Glomerular visceral epithelial cell (primary cell): ENCODE data around the gene GPR39.
"Not testable (repeated sequence)": the region's sequence is repeated elsewhere in the genome, so short reads cannot be mapped to it uniquely, and the experiment has no call there.

Source experiments
- DNase-seq: peaks from one replicate; pipeline ENCODE4 v3.0.0-alpha.2; 2016; ENCODE audit errors: extremely low spot score

GPR39 gene

DNA sequence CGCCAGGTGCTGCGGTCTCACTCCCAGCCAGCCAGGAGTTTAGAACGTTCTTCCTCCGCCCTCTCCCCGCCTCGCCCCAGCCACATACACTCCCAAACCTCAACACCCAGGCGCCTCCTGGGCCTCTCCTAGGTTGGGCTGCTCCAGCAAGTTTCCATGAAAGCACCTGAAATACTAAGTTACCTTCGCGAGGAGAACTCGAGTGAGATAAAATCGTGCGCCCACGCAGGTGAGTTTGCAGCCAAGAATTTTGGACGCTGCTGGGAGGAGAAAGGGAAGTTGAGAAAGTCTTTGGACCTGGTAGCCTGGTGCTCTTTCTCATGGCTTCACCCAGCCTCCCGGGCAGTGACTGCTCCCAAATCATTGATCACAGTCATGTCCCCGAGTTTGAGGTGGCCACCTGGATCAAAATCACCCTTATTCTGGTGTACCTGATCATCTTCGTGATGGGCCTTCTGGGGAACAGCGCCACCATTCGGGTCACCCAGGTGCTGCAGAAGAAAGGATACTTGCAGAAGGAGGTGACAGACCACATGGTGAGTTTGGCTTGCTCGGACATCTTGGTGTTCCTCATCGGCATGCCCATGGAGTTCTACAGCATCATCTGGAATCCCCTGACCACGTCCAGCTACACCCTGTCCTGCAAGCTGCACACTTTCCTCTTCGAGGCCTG is at the start of gene GPR39:
Gene GPR39, plus strand, starts transcription at position 83 of the 673 bp plus-strand sequence.
- DNase-seq = no peak

DNA sequence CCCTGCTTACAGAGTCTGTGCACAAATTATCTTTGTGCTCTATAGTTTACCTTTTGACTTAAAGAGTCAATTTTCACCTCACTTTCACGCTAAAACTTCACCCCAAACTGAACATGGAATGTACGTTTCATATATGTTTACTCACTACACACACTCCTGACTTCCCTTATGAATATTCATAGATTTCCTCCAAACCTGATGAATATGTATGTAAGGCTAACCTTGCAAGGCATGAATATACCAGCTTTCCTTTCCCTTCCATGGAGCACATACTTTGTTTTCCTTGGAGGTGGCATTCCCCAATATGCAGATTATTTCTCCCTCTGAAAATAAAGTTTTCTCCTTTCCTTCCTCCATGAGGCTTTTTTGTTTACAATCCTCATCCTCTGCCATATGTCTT is 48.4 kb upstream of the GPR39 start:
- DNase-seq = no peak

DNA sequence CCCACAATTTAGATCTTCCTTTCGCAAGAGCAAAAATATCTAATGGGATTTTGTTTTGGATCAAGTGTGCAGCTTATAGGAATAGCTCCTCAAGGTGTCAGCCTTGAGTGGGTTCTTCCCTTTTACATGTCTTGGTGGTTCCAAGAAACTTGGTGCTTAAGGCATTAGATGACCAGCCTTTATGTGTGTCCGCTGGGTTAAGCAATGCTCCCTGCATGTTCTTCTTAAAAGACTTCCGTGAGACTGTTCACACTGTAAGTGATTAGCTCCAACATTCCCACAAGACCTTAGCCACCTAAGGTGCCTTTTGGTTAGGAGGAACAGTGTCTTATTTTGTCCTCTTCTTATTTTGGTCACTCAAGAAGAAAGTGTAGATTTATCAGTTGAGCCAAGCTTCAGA is 44.3 kb upstream of the GPR39 start:
- DNase-seq = no peak

DNA sequence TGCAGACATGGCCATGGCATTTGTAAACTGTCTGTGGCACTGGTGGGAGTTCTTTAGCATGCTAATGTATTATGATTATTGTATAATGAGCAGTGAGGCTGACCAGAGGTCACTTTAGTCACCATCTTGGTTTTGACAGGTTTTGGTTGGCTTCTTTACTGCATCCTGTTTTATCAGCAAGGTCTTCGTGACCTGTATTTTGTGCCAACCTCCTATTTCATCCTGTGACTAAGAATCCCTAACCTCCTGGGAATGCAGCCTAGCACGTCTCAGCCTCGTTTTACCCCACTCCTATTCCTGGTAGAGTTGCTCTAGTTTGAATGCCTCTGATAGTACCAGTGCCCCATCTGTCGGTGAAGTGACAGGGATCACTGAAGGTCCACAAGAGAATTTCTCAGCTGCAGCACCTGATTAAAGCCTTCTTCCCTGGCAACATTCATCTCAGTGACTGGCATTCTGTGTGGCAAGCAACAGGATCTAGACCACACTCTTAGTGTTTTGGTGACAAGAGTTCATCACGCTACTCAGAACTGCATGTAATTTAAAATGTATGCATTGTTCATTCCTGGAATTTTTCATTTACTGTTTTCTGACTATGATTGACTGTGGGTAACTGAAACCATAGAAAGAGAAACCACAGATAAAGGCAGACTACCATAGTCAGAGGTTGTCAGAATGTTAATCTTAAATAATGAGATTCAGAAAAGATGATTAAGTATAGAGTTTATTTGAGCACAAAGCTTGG is 43.0 kb upstream of the GPR39 start:
- no peak for DNase-seq

DNA sequence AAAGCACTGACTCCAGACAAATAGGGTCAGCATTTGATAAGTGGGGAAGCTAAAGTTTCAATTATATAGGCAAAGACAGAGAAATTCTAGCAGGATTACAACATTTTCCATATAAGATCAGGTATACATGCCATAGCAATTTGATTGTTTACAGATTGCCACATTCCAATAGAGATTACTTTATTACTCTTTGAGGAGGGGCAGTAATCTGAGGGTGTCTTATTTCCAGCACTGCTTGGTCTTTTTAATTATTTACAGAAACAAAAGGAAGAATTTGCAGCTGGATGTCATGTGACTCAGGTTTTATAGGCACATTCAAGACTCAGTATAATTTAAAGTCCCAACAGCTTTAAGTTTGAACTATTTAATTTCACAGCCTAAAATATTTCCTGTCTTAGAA is 42.5 kb upstream of the GPR39 start:
- no peak for DNase-seq

DNA sequence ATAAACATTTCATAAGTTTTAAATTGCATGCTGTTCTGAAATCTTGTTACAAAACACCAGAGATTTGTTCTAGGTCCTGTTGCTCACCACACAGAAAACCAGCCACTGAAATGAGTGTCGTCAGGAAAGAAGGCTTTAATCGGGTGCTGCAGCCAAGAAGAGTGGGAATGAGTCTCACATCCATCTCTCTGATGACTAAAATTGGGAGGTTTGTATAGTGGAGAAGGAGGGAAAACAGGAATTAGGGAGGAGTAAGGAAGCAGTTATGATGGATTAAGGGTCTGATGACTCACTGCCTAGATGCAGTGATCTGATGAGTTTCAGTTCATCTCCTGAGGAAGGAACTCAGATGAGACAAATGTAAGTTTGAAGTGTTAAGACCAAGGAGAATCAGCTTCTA is 42.1 kb upstream of the GPR39 start:
- DNase-seq = no peak

DNA sequence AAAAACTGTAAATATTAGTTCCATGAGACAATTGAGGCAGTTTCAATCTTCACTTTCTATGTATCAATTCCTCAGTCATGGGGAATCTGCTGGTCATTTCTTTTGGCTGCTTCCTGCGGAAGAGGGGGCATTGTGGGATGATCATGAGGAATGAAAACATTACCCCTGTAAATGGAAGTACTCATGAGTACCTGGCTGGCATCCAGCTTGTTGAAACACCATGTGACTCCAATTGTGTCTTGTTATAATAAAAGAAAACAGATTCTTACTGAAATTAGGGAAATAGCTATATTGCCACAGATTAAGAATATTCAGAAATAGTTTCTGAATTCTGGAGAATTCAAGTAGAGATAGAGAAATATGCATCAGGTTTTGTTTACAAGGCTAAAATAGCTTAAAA is 41.6 kb upstream of the GPR39 start:
- DNase-seq = no peak

DNA sequence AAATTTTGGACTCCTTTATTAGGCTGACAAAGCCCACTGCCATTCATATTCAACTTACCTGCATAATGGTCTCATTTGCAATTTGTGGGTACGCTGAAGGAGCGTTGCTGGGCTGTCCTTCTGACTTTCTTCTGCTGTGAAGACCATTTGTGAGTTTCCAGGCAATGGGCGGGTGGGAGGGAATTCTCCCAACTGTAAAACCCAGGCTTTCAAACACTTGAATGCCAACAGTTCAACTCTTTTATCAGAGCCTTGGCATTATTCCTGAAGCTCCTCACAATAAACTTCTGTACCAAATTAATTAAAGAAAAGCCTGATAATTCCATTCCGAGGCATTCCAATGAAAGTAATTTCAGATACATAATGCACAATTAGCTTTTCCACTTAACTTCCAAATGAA is 35.2 kb upstream of the GPR39 start:
- DNase-seq = no peak

DNA sequence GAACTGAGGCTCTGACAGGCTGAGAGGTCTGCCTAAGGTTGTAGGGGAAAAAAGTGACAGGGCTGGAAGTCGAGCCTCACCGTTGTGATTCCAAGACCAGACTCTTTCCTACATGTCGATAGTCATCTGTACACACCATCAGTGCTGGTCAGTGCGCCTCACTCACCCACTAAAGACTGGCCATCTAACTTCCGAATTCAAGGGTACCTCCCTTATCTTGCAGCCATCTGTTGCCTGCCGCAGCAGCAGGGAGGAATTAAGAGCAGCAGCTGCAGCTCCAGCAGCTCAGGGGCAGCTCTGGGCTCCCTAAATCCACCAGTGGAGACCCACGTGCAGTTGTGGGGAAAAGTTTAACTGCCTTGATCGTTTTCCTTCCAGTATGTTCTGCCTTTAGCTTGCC is 32.6 kb upstream of the GPR39 start:
- no peak for DNase-seq

DNA sequence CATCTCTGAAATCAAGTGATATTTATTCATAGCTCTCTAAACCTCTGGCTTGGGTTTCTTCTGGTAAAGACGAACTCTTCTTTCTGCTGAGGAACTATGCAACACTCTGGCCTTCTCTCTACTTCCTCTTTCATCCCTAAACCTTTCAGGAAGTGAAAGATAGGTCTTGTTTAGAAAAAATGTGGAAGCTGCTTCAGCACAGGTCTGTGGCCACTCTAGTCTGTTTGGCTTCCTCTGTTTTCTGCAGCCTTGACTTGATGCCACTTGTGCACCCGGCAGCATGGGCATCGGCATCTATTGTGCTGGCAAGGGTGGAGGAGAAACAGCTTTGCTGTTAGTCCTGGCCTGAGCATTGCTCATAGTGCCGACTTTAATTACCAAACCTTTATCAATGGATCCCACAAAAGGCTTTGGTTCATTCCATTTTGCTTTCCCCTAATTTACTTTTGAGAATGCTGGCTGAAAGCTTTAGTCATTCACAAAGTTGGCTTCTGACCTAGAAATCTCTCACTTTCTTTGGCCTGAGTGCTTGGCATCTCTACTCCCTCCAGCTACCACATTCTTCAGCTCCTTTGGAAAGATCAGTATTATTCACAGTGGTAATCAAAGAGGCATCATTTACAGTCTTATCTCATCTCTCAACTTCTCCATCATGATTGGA is 32.0 kb upstream of the GPR39 start:
- DNase-seq = no peak

DNA sequence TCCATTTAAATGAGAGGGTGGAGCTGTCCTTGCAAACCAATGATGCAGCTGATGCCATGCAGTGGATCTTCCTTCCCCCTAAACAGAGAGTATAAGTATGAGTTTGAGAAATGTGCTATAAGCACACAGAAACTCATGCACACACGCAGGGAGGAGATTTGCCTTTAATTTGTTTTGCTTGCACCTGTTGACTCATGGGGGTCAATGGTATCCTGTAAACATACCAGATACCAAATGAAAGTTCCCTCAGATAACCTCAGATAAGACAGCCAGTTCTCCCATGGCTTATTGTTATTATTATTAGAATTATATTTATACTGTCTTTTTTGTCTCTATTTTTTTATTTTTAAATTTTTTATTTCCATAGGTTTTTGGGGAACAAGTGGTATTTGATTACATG is 29.5 kb upstream of the GPR39 start:
- DNase-seq = no peak

DNA sequence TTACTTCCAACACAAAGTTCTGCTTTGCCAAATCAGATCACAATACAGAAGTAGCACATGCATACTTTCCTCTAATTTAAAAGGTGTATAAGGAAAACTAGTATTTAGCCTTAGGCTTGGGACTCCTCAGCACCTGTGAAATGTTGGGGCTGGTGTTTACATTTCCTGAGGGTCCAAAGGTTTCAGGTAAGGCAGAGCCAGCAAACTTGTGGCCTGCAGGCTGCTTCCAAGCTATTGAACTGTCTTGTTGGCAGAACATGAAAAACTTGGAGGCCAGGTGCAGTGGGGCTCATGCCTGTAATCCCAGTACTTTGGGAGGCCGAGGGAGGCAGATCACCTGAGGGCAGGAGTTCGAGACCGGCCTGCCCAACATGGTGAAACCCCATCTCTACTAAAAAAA is 26.5 kb upstream of the GPR39 start:
- no peak for DNase-seq

DNA sequence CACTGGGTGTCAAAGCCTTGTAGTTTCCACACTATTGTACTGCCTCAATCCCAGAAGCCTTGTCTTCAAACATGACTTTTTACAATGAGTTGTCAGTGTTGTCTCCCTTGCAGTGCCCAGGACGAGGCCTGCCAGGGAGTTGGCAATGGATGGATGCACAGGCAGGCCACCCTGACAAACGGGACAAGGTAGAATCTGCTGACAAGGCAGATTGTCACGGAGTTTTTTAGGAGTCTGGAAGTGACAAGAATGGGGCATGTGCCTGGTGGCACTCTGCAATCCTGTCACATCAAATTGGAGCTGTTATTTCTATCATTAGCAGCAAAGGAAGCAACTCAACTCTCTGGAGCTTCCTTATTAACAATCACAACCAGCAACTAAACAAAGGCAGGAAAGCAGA is 25.2 kb upstream of the GPR39 start:
- DNase-seq = no peak

DNA sequence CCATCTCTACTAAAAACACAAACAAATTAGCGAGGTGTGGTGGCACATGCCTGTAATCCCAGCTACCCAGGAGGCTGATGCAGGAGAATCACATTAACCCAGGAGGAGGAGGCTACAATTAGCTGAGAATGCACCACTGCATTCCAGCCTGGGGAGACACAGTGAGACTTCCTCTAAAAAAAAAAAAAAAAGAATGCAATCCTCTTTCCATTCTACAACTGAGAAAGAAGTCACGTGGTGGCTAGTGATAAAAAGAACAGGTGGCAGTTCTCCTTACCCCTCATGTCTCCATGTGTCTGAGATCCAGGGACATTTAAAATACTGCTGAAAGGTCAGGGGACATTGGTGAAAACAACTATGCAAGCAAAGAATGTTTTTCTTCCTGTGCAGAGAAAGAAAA is 24.4 kb upstream of the GPR39 start:
- no peak for DNase-seq

DNA sequence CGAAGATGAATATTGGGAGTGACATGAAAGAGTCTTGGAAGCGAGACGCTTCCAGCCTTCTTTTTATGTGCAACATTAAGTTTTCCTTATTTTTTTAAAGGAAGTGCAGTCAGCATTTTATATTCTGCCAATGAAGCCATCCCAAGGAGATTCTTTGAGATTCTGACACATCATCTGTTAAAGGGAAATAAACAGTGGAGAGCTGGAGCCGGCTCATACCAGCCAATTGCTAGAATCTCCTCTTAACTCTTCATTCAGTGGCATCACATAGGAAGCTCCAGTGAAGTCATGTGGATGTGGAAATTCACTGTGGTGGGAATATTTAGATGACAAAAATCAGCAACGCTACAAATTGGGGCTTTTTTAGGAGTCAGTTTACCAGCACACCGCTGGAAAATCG is 23.7 kb upstream of the GPR39 start:
- DNase-seq = no peak

DNA sequence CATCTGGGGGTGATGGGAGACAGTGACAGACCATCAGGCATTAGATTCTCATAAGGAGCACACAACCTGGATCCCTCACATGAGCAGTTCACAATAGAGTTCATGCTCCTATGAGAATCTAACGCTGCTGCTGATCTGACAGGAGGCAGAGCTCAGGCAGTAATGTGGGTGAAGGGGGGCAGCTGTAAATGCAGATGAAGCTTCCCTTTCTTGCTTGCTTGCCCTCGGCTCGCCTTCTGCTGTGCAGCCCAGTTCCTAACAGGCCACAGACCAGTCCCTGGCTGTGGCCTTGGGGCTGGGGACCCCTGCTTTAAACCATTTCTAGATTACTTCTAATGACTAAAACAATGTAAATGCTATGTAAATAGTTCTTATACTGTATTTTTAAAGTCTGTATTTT is 19.6 kb upstream of the GPR39 start:
- not testable (repeated sequence) for DNase-seq

DNA sequence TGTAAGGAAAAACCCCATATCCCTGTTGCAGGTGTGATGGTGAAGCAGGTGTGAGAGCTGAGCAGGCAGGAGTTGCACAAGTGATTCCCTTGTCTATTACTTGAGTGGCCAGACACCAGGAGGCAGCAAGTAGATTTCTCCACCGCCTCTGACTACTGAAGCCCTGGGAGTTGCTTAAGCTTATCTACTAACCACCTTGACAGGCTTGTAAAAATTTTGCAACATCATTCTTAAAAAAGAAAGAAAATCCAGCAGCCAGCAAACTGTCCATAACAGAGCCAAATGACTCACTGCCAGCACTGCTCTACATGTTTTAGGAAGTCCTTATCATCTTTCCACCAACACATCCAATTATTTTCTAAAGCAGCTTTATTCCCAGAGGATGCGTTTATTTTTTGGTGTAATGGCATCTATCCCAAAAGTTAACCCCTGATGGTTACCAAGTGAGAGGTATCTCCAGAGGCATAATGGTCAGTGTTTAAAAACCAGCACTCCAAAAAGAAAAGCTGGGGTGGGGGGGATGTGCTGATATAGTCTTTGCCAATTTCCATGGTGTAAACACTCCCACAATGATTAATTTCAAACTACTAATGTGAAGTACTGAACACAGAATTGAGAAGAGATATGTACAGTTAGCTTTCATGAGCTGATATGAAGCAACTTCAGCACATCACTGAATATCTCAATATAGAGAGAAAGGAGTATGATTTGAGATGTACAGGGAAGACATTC is 16.3 kb upstream of the GPR39 start:
- no peak for DNase-seq

DNA sequence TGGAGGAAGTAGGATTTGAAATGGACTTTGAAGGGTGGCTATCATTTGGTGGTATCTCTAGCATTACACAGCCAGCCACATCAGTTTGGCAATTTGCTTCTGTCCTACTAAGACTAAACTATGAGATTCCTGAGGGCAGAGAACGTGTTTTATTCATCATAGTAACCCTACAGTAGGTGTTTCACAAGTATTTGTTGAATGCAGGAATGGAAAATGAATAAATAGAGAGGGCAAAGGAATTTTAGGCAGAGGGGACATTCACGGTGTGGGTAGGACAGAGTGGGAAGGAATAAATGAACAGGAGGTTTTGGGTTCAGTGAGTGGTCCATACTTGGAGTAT is 15.7 kb upstream of the GPR39 start:
- DNase-seq = no peak

DNA sequence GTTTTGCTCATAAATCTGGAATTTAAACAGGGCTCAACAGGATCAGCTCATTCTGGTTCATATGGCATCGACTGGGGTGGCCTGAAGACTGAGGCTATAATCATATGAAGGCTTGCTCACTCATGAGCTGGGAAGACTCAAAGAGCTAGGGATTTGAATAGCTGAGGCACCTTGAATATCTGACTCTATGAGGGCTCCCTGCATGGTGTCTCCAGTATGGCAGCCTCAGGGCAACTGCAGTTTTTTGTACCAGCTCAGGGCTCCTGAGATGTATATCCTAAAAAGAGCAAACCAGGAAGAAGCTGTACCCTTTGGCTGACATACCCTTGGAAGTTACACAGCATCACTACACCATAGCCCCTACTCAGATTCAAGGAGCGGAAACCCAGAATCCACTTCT is 15.3 kb upstream of the GPR39 start:
- no peak for DNase-seq

DNA sequence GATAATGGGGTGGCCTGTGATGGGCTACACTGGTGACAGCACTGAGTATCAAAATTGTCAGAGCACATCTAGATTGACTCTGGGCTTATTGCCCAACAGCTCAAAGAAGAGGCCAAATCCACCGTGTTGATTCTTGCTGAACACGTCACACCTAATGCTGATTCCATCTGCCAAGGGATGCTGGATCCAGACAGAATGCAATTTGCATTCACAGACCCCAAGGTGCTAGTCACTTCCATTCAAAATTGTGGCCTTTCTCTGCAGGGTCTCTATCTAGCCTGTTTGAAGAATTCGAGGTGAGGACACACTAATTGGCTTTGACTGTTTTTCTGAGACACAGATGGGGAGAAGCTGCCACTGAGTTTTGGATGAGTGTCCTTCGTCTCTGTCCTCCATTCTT is 13.5 kb upstream of the GPR39 start:
- DNase-seq = no peak

DNA sequence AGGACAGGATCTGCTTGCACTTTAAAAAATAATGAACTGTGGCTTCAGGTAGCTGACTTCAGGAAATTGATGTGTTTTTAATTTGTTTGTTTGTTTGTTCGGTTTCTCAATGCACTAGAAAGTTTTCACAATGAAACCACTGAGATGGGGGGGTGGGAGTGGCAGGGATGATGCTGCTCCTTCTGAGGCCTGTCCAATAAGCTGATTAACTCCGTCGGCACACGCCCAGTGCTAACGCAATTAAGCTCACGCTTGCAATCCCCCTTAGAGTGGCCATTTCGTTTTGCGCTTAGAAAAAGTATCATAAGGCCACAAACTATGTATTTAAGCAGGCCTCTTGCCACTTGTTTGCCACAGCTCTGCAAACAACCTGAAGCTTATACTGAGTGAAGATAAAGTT is 12.5 kb upstream of the GPR39 start:
- DNase-seq = no peak

DNA sequence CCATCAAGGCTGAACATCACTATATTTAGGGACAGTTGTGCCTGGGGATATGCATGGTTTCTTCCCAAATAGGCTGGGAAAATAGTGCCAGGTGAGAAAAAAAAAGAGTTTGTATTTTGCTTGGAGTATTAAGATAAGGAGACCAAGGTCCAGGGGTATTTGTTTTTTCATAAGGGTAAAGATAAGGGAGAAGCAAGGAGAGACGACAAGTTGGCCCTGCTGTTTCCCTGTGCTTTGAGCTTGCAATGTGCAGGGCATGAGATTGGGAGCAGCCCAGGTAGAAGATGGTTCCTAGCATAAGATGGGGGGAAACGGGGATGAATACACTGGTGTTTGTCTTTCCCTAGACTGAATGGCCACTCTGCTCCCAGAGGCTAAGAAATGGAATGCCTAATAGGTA is 8.8 kb upstream of the GPR39 start:
- no peak for DNase-seq

DNA sequence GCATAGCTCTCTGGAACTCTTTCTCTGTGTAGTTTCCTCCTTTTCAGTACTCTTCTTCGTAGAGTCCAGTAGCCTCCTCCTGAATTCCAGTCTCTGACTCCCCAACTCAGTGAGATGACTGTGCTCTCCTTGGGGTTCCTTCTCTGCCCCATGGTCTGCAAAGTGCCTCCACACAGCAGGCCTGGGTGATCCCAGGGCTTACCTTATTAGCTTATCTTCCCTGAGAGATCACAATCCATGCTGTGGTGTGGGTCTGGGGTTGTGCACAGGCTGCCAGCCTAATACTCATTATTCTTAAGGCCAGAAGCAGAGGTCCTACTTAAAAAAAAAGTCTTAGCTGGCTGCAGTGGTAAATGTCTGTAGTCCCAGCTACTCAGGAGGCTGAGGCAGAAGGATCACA is 4.6 kb upstream of the GPR39 start:
- no peak for DNase-seq
